HG02852 (cell line): ENCODE data around the gene RAD23A.
"Not testable (repeated sequence)": the region's sequence is repeated elsewhere in the genome, so short reads cannot be mapped to it uniquely, and the experiment has no call there.

Experiments
- ATAC-seq: cut with Tn5 transposase; IDR thresholded peaks from one replicate; pipeline ENCODE4 v1.9.1; 2021; ENCODE audit warnings: mild to moderate bottlenecking, moderate library complexity; ENCODE audit not compliant: unreplicated experiment

RAD23A gene

DNA sequence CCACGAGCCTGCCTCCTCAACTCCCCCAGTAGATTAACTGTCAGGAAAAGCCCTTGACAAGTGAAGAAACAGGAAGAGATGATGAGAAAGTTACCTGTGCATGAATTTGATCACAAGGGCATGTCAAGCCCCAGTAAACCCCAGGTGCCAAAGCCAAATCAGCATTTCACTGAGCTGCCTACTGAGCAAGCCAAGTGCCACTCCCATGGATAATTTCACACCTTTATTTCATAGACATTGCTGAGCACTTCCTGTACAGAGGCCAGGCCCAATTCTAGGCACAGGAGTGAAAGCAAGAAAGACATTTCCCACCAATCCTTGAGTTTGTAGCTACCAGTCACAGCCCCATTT lies 8.9 kb downstream of the RAD23A start:
- ATAC-seq: no peak

DNA sequence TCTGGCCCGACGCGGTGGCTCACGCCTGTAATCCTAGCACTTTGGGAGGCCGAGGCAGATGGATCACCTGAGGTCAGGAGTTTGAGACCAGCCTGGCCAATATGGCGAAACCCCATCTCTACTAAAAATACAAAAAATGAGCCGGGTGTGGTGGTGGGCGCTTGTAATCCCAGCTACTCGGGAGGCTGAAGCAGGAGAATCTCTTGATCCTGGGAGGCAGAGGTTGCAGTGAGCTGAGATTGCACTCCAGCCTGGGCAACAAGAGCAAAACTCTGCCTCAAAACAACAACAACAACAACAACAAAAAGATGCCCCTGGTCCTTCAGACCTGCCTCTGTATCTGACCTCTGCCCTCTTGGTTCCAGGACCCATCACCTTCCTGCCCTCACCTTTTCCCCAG lies 9.9 kb downstream of the RAD23A start:
- not testable (repeated sequence) for ATAC-seq

DNA sequence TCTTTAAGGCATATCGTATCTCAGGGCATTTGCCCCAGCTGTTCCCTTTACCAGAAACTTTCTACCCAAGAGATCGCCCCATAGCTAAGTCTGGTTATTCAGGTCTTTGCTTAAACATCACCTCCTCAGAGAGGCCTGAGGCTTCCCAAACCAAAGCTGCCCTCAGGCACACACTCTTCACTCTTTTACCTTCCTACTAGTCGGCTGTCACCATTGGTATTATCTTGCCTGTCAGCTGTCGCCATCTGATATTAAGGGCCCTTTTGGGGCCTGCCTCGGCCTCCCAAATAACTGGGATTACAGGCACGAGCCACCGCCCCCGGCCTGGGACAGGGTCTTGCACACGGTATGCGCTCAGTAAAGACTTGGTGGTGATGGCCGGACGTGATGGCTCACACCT lies 10.3 kb downstream of the RAD23A start:
- ATAC-seq: no peak

DNA sequence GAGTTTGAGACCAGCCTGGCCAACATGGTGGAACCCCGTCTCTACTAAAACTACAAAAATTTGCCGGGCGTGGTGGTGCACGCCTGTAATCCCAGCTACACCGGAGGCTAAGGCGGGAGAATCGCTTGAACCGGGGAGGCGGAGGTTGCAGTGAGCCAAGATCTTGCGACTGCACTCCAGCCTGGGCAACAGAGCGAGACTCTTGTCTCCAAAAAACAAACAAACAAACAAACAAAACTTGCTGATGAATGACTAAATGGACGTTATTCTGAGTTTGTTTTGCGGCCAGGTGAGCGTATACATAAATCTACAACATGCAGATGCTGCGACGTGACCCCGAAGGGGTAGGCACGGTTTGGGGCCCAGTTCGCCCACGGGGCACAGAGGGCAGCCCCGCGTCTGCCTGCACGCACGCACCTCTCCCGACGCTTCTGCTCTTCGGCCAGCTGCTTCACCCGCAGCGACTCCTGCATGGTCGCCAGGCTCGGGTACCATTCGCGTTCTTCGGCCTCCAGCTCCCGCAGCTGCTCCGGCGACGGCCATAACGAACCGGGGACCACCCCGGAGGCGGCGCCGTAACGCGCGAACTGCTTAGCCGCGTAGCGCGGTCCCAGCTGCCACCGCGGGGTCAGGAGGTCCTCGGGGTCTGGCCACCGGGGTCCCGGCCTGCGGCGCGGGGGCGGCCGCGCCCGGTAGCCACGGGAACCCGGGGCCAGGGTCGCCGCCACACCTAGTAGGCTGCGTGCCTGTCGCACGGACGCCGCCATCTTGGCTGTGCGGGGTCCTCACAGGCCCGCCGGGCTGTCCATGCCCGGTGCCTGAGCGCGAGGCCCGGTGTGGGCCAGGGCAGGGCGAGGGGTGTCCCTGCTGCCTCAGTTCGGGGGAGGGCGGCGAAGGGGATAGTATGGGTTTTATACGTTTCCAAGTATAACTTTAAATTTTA lies 11.1 kb downstream of the RAD23A start, which contains the start of gene GADD45GIP1:
Gene GADD45GIP1 (minus strand): TSS at position 778 of the 943 bp plus-strand sequence. CDS start 11 bp downstream, at position 767.
- ATAC-seq: peak; percentile 74

DNA sequence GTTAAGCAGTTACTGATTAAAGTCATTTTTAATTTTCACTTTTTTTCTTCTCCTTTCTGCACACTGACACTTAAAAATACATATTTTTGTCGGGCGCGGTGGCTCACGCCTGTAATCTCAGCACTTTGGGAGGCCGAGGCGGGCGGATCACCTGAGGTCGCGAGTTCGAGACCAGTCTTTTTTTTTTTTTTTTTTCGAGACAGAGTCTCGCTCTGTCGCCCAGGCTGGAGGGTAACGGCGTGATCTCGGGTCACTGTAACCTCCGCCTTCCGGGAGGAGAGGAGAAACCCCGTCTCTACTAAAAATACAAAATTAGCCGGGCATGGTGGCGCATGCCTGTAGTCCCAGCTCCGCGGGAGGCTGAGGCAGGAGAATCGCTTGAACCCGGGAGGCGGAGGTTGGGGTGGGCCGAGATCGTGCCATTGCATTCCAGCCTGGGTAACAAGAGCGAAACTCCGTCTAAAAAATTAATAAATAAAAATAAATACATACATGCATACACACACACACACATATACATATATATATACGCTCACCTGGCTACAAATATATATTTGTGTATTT lies 11.8 kb downstream of the RAD23A start:
- ATAC-seq: not testable (repeated sequence)

DNA sequence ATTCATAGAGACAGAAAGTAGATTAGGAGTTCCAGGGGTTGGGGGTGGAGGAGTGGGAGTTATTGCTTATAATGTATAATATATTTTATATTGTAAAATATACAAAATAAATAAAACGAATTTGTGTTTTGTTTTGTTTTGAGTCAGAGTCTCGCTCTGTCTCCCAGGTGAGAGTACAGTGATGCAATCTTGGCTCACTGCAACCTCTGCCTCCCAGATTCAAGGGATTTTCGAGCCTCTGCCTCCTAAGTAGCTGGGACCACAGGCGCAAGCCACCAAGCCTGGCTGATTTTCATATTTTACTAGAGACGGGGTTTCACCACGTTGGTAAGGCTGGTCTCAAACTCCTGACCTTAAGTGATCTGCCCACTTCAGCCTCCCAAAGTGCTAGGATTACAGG lies 13.8 kb downstream of the RAD23A start:
- no peak for ATAC-seq

DNA sequence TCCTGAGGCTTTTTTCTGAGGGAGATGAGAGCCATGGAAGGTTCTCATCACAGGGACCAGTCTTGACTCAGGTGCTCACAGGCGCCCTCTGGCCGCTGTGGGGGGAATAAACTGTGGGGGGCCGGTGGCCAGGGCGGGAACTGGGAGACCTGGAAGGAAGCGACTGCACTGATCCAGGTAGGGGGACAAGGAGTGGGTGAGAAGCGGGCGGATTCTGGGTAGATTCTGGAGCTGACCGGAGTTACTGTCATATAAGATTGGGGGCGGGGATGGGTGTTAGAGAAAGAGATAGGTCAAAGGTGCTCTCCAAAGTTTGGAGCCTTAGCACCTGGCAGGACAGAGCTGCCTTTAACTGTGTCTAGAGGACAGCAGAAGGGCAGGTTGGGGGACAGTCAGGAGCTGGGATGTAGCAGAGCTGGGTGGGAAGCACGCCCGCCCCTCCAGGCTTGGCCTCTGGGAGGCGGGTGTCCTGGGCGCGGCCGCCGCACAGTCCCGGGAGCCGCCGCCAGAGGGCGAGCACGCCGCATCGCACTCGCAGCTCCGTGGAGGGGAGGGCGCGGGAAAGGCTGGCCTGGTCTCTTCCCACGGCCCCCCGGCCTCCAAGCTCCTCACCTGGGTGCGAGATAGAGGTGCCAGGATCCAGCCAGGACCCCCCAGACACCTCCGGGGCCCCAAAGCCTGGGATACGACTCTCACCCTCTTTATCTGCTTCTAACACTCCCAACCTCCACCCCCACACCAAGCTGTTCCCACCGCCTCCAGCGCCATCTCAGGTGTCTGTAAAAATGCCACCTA lies 19.6 kb downstream of the RAD23A start:
- ATAC-seq: no peak

DNA sequence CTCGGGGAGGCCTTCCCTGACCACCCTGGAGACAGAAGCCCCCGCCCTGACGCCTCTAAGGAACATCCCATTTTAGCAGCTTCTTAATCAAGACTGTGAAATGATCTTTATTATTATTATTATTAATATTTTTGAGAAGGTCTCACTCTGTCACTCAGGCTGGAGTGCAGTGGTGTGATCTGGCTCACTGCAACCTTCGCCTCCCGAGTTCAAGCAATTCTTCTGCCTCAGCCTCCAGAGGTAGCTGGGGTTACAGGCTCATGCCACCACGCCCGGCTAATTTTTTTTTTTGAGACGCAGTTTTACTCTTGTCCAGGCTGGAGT lies 20.1 kb downstream of the RAD23A start:
- no peak for ATAC-seq

DNA sequence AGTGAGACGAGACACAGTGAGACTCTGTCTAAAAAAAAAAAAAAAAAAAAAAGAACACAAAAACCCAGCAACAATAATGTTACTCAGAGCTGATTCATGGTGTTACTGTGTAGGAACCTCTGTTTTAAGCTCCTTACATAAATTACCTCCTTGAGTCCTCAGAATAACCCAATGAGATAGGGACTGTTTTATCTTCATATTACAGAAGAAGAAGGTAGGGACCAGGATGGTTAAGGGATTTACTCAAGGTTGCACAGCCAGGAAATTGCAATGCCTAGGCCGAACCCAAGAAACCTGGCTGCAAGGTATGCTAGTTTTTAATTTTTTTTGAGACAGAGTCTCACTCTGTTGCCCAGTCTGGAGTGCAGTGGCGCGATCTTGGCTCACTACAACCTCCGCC lies 22.2 kb downstream of the RAD23A start:
- no peak for ATAC-seq

DNA sequence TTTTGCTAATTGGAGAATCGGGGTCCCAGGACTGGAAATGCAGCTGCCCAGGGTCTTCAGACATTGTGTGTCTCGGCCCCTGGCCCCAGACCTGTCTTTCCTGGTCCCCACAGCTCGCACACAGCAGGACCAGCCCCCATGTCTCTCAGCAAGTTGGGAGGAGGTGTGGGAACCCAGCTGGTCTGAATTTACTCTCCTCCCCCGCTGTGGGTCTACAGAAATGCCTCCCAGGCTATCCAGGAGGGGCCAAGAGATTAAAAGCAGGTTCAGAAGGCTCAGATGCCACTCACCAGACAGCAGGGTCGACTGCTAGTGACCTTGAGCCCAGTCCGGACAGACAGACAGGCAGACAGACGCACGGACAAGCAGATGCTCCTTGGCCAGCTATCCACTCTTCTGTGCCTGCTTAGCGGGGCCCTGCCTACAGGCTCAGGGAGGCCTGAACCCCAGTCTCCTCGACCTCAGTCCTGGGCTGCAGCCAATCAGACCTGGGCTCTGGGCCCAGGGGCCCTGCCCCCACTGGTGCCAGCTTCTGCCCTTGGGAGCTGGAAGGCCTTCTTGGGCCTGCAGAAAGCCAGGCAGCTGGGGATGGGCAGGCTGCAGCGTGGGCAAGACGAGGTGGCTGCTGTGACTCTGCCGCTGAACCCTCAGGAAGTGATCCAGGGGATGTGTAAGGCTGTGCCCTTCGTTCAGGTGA lies 23.8 kb downstream of the RAD23A start, which contains the start of gene DAND5:
Gene DAND5 (plus strand): TSS at position 285 of the 697 bp plus-strand sequence. CDS start 85 bp downstream, at position 370.
- ATAC-seq: no peak

DNA sequence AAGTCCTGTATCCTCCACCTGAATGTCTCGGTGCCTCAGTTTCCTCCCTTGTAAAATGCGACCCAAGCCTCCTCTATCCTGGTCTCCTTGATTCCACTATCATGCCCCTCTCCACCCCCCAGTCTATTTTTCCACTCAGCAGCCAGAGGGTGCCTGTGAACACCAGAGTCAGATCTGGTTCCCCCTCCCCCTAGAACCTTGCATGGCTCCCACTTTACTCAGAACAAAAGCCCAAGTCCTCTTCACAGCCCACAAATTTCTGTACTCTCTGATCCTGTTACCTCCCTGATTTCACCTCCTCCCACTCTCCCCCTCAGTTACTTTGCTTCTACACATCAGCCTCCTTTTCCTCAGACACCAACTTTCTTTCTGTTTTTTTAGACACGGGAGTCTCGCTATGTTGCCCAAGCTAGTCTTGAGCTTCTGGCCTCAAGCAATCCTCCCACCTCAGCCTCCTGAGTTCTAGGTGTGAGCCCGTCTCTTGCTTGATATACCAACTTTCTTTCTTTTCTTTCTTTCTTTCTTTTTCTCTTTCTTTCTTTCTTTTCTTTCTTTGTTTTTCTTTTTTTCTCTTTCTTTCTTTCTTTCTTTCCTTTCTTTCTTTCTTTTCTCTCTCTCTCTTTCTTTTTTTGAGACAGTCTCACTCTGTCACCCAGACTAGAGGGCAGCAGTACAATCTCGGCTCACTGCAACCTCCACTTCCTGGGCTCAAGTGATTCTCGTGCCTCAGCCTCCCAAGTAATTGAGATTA lies 24.6 kb downstream of the RAD23A start:
- ATAC-seq: no peak

DNA sequence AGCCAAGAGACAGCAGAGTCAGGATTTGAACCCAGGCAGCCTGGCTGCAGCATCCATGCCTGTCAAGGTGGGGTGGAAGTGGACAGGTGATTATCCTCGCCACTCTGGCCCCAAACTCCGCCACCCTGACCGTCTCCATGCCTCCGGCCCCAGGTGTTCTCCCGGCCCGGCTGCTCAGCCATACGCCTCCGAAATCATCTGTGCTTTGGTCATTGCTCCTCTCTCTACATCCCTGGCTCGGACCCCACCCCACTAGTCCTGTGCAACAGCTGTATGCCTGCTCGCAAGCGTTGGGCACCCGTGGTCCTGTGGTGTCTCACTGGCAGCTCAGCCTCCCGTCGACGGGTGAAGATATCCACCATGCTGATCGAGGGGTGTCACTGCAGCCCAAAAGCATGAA lies 27.6 kb downstream of the RAD23A start:
- no peak for ATAC-seq

DNA sequence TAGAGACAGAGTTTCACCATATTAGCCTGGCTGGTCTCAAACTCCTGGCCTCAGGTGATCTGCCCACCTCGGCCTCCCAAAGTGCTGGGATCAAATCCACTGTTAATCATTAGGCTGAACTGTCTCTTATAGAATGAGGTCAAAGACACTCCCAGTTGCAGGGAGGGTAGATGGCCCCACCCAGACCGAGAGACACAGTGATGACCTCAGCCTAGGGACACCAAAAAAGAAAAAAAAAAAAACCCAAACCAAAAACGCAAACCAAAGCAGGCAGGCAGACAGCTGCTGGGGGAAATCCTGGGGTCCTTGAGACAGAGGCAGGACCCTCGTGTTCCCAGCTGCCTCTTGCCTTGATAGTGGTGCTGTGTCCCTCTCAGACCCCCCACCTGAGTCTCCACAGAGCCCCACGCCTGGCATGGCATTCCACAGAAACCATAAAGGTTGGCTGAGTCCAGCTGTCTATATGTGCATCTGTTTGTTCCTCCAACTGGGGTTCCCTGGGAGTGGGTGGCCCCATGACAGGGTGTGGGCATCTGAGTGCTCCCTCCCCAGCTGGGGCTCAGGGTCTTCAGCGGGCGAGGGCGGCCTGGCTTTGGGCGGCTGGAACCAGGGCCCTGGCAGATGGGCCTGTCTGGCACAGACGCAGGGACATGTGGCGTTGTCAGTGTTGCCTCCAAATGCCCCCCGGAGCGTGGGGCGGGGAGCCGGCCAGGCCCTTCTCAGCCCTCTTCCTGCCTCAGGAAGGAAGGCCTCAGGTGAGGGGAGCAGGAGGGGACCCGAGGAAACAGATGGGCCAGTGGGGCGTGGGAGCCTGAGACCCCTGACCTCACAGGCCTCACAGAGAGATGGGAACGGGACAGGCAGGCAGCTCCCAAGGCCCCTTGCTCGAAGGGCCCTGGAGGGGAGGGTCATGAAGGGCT lies 28.9 kb downstream of the RAD23A start:
- ATAC-seq: no peak

DNA sequence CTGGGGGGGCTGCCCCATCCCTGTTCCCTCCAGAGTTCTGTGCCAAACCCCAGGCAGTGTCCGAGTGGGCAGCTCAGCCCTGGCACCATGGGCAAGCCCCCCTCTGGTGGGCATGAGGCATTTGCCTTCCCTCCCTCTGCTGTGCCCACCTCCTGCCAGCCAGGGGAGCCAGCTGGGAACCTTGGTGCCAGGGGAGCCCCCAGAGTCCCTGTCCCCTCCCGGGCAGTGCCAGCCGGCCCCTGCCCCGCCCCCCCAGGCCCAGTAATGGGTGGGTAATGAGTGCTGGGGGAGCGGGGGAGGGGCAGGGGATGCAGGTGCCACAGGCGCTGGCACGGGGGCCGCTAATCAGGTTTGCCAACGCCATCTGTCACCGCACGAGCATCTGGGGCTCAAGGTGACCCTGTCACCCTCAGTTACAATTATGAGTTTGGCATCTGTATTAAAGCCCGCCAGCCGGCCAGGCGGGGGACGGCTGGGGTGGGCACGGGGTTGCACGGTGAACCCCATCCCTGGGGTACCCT lies 29.6 kb downstream of the RAD23A start:
- no peak for ATAC-seq

DNA sequence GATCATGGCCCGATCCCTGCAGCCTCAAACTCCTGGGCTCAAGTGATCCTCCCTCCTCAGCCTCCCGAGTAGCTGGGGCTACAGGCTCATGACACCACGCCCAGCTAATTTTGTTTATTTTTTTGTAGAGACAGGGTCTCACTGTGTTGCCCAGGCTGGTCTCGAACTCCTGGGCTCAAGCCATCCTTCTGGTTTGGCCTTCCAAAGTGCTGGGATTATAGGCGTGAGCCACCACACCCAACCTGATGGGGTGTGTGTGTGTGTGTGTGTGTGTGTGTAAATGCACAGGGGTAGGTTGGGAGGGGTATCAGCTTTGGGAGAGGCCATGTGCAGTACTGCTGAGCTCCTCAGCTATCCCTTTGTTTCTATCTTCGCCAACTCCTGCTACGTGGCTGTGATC lies 30.4 kb downstream of the RAD23A start:
- ATAC-seq: not testable (repeated sequence)

DNA sequence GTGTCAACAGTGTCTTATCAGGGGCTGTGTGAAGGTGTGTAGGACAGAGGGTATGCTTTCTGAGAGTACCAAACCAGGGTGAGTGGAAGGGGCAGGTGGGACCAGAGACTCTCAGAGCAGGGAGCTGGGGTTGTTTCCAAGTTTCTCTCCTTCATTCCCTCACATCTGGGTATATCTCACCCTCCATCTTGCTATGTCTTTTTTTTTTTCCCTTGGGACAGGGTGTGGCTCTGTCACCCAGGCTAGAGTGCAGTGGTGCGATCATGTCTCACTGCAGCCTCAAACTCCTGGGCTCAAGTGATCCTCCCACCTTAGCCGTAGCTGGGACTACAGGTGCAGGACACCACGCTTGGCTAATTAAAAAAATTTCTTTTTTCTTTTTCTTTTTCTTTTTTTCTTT lies 34.3 kb downstream of the RAD23A start:
- no peak for ATAC-seq

DNA sequence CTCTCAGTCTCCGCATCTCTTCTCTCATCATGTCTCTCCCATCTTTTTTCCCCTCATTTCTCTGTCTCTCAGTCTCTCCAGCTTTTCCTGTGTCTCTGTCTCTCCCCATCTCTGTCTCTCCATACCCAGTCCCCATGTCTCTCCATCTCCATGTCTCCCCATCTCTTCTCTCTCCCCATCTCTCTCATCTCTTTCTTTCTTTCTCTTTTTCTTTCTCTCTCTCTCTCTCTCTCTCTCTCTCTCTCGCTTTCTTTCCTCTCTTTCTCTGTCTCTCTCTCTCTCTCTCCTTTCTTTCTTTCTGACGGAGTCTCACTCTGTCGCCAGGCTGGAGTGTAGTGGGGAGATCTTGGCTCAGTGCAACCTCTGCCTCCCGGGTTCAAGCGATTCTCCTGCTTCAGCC lies 37.0 kb downstream of the RAD23A start:
- no peak for ATAC-seq

DNA sequence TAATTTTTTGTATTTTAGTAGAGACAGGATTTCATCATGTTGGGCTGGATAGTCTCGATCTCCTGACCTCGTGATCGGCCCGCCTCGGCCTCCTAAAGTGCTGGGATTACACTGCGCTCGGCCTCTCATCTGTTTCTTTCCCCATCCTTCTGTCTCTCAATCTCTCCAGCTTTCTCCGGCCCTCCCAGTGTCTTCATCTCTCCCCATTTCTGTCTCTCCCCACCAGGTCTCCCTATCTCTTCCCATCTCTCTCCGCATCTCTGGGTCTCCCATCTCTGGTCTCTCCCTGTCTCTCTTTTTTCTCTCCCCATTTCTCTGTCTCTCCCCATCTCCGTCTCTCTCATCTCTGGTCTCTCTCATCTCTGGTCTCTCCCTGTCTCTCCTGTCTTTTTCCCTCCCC lies 37.4 kb downstream of the RAD23A start:
- no peak for ATAC-seq

DNA sequence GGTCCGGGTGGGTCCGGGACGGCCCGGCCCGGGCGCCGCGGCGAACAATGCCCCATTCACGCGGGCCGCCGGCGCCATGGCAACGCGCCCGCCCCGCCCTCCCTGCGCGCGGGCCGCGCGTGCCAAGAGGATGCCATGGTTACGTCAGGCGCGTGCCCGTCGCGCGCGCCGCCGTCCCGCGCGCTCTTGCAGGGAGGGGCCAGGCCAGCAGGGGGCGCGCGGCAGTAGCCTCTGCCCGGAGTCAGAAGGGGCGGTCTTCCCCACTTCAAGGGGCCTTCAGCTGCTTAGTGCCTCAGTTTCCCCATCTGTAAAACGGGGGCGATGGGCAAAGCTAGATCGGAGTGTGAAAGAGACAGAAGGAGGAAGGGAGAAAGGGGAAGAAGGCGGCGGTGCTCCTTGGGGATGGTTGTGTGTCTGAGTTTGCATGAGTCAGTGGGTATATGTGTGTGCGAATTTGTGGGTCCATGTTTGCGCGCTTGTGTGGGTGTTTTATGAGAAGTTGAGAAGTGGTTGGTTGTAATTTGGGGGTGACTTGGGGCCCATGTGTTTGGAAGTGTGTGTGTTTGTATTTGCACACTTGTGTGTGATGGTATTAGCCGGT lies 38.0 kb downstream of the RAD23A start:
- no peak for ATAC-seq
